KMS-11 (cell line): ENCODE results near the gene PPARG.
"Not testable (repeated sequence)": the region's sequence is repeated elsewhere in the genome, so short reads cannot be mapped to it uniquely, and the experiment has no call there.

Experiments used
- H2AFZ ChIP-seq: fragments of 200-600 bp; sonication (generic); 2 replicates; pipeline ENCODE4 v1.6.1; 2016; ENCODE audit warnings: antibody characterized with exemption, mixed run types, low read depth
- H3K27ac ChIP-seq: fragments of 200-600 bp; sonication (generic); 2 replicates; pipeline ENCODE4 v1.6.1; 2016; ENCODE audit warnings: mild to moderate bottlenecking, mixed run types
- H3K27me3 ChIP-seq: fragments of 200-600 bp; sonication (generic); 2 replicates; pipeline ENCODE4 v1.6.1; 2017; ENCODE audit warnings: mild to moderate bottlenecking, low read depth, mixed run types, moderate library complexity; ENCODE audit not compliant: insufficient read depth
- H3K36me3 ChIP-seq: fragments of 200-600 bp; sonication (generic); 2 replicates; pipeline ENCODE4 v1.6.1; 2017; ENCODE audit warnings: mild to moderate bottlenecking, mixed run types; ENCODE audit not compliant: insufficient read depth
- H3K4me1 ChIP-seq: fragments of 200-600 bp; sonication (generic); 2 replicates; pipeline ENCODE4 v1.6.1; 2016; ENCODE audit warnings: mild to moderate bottlenecking, low read depth, mixed run types; ENCODE audit not compliant: poor library complexity, severe bottlenecking
- H3K4me2 ChIP-seq: fragments of 200-600 bp; sonication (generic); 2 replicates; pipeline ENCODE4 v1.7.0; 2016; ENCODE audit warnings: mild to moderate bottlenecking, mixed run types
- H3K4me3 ChIP-seq: fragments of 200-600 bp; sonication (generic); IDR thresholded peaks from 2 replicates; pipeline ENCODE4 v1.6.1; 2017; ENCODE audit warnings: low read depth, low read length, mixed read lengths; ENCODE audit not compliant: insufficient read depth
- H3K79me2 ChIP-seq: fragments of 200-600 bp; sonication (generic); 2 replicates; pipeline ENCODE4 v1.6.1; 2016; ENCODE audit warnings: low read depth, mixed run types; ENCODE audit not compliant: insufficient read depth
- H3K9ac ChIP-seq: fragments of 200-600 bp; sonication (generic); 2 replicates; pipeline ENCODE4 v1.6.1; 2016; ENCODE audit warnings: mild to moderate bottlenecking, mixed run types
- H4K20me1 ChIP-seq: fragments of 200-600 bp; sonication (generic); 2 replicates; pipeline ENCODE4 v1.6.1; 2016; ENCODE audit warnings: mild to moderate bottlenecking, mixed run types; ENCODE audit not compliant: insufficient read depth
- TF ChIP-seq, protein P1 (sequence below): fragments of 200-600 bp; sonication (generic); conservative IDR thresholded peaks from 2 replicates; pipeline ENCODE4 v1.6.1; 2017; ENCODE audit warnings: low read depth, mild to moderate bottlenecking, antibody characterized with exemption, low read length, moderate library complexity, mixed read lengths

Gene PPARG

DNA sequence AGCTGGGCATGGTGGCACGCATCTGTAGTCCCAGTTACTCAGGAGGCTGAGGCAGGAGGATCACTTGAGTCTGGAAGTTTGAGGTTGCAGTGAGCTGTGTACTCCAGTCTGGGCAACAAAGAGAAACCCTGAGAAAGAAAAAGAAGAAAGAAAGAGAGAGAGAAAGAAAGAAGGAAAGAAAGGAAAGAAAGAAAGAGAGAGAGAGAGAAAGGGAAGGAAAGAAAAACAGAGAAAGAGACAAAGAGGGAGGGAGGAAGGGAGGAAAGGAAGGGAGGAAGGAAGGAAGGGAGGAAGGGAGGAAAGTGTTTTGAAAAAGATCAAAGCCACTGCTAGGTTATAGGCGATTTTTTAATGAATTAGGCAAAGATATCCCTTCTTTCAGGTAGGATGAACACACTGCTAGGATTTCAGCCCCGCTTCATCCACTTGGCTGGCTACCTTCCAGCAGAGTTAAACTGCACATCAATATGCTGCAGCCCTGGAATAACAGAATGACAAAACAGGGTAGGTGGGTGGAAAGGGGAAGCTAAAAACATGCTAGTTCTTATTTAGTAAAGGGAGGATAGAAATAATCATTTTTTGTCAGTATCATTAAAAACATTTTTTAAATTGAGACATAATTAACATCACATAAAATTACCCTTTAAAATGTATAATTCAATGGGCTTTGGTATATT lies 12.8 kb upstream of the PPARG start:
- Histone ChIP-seq H2AFZ (no peak overlapping the region), H3K27me3 (no peaks in the 10 kb centered on the region), H4K20me1 (no peaks in the 10 kb centered on the region), H3K27ac (no peak overlapping the region), H3K9ac (no peak overlapping the region), H3K79me2 (no peaks in the 10 kb centered on the region), H3K36me3 (no peaks in the 10 kb centered on the region), H3K4me3 (no peak overlapping the region), H3K4me1 (no peaks in the 10 kb centered on the region), H3K4me2 (no peak overlapping the region)
- TF ChIP-seq, protein P1, sequence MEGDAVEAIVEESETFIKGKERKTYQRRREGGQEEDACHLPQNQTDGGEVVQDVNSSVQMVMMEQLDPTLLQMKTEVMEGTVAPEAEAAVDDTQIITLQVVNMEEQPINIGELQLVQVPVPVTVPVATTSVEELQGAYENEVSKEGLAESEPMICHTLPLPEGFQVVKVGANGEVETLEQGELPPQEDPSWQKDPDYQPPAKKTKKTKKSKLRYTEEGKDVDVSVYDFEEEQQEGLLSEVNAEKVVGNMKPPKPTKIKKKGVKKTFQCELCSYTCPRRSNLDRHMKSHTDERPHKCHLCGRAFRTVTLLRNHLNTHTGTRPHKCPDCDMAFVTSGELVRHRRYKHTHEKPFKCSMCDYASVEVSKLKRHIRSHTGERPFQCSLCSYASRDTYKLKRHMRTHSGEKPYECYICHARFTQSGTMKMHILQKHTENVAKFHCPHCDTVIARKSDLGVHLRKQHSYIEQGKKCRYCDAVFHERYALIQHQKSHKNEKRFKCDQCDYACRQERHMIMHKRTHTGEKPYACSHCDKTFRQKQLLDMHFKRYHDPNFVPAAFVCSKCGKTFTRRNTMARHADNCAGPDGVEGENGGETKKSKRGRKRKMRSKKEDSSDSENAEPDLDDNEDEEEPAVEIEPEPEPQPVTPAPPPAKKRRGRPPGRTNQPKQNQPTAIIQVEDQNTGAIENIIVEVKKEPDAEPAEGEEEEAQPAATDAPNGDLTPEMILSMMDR = no peak

DNA sequence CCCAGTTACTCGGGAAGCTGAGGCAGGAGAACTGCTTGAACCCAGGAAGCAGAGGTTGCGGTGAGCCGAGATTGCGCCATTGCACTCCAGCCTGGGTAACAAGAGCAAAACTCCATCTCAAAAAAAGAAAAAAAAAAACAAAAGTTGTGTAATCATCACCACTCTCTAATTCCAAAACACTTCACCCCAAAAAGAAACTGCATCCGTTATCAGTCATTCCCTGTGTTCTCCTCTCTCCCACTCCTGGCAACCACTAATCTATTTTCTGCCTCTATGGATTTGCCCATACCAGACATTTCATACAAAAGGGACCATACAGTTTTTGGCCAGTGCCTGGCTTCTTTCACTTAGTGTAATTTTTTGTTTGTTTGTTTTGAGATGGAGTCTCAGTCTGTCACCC lies 12.0 kb upstream of the PPARG start:
- not testable (repeated sequence) for H4K20me1 ChIP-seq, H3K4me1 ChIP-seq, H3K27ac ChIP-seq, H2AFZ ChIP-seq, H3K4me2 ChIP-seq, H3K79me2 ChIP-seq, H3K9ac ChIP-seq, H3K27me3 ChIP-seq, H3K4me3 ChIP-seq, H3K36me3 ChIP-seq

DNA sequence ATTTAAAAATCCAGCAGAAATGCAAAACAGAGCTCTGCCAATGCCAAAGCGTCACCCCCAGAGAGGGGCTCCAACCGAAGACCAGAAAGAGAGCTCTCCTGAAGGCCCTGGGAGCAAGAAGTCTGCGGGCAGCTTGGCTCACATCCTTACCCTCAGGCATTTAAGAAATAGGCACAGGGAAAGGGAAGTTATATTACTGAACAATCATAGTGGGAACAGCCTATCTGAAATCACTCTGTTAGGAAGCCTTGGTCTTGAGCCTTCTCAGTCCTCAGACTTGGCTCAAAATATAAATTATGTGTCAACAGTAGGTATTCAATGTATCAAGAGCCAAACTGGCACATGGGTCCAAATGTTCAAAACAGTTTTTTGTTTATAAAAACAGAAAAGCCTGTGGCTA lies 10.3 kb upstream of the PPARG start:
- Histone ChIP-seq H3K36me3 (no peaks in the 10 kb centered on the region), H3K4me2 (no peak overlapping the region), H4K20me1 (no peaks in the 10 kb centered on the region), H3K4me3 (no peak overlapping the region), H3K79me2 (no peaks in the 10 kb centered on the region), H3K27me3 (no peaks in the 10 kb centered on the region), H3K9ac (no peak overlapping the region), H3K4me1 (no peaks in the 10 kb centered on the region), H2AFZ (no peak overlapping the region), H3K27ac (no peak overlapping the region)
- TF ChIP-seq, protein P1 = no peak

DNA sequence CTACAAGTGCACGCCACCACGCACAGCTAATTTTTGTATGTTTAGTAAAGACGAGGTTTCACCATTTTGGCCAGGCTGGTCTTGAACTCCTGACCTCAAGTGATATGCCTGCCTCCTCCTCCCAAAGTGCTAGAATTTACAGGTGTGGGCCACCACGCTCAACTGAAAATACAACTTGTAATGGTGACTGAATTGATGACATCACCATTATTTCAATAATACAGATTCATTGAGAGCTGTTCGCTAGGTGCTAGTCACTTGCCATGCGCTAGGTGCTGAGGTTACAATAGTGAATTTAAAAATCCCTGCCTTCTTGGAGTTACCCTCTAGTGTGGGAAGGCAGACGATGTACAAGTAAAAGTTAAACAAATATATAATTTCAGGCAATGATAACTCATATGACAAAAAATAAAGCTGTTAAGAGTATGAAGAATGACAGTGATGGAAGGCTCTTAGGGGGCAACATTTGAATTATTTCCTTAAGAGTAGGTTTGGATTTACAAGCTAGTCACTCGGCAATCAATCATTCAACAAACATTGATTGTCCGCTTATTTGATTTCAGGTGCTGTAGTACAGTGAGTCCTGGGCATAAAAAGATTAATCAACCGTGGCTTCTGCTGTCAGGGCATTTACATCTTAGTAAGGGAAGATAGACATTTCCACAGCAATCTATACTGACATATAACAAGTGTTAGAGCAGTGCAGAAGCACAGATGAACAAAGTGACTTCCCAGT lies 9.1 kb upstream of the PPARG start:
- Histone ChIP-seq H3K4me2 (no peak overlapping the region), H3K36me3 (no peaks in the 10 kb centered on the region), H4K20me1 (no peaks in the 10 kb centered on the region), H3K27ac (no peak overlapping the region), H3K79me2 (no peaks in the 10 kb centered on the region), H3K4me3 (no peak overlapping the region), H2AFZ (no peak overlapping the region), H3K4me1 (no peaks in the 10 kb centered on the region), H3K9ac (no peak overlapping the region), H3K27me3 (no peaks in the 10 kb centered on the region)
- TF ChIP-seq, protein P1 = no peak

DNA sequence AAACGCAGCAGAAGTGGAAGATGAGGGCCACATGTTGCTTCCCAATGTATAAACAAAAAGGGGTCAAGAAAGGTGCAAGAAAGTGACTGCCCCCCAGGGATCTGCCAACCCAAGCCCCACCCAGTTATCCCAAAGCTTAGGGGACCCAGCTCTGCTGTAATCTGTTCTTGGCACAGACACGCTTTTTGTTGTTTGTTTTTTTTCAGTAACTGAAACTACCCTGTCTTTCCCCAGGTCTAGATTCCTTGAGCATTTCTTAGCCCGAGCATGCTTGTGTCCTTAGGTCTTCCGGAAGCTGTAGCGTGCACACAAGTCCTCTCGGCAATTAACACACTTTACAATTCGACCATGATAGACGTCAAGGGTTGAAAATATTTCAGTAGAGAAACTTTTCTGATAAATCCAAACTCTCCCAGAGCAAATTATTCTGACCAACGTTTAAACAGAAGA lies 8.5 kb upstream of the PPARG start:
- TF ChIP-seq, protein P1 = no peak
- H4K20me1 ChIP-seq = no peaks in the 10 kb centered on the region

More for the DNA sequence above, 8.5 kb upstream of the PPARG start:
- Histone ChIP-seq H3K36me3 (no peaks in the 10 kb centered on the region), H2AFZ (no peak overlapping the region), H3K27ac (no peak overlapping the region), H3K9ac (no peak overlapping the region), H3K4me1 (no peaks in the 10 kb centered on the region), H3K27me3 (no peaks in the 10 kb centered on the region), H3K79me2 (no peaks in the 10 kb centered on the region), H3K4me2 (no peak overlapping the region), H3K4me3 (no peak overlapping the region)
